Tibial nerve (tissue), 4 donors: ENCODE measurements around the gene ATP11A.

ENCODE experiments used
- CTCF ChIP-seq, 5 experiments: fragments of 200-600 bp in 3 of 5; fragments of 450-650 bp in 2 of 5; sonication (generic) in 3 of 5; IDR thresholded peaks; one replicate each; pipeline ENCODE4 v1.5.1; 2016 to 2019; ENCODE audit warnings: antibody characterized with exemption in 5 of 5, mild to moderate bottlenecking in 3 of 5, moderate library complexity in 2 of 5
- EP300 ChIP-seq, 2 donors: sonication (generic); formaldehyde crosslinking; IDR thresholded peaks; one replicate each; pipeline ENCODE4 v1.6.1; 2017; ENCODE audit warnings: antibody characterized with exemption in 2 of 2, mild to moderate bottlenecking in 1 of 2
- POLR2A ChIP-seq, 2 donors: fragments of 450-650 bp; IDR thresholded peaks; one replicate each; pipeline ENCODE4 v1.6.1; 2017; ENCODE audit warnings: antibody characterized with exemption in 2 of 2, mild to moderate bottlenecking in 2 of 2, moderate library complexity in 2 of 2

- no peak for TF ChIP-seq CTCF (IDR thresholded peaks at IDR 0.05)
- TF ChIP-seq POLR2A (IDR thresholded peaks at IDR 0.05): no peak
- TF ChIP-seq EP300 (IDR thresholded peaks at IDR 0.05): no peak
Observed at GRCh38 chr13:112766336-112766735, 76.5 kb downstream of the ATP11A start.
